OCI-LY7 (cell line): ENCODE results near the gene MED27. TPM values are rescaled to one million over a fixed set of nuclear protein-coding genes. Genes with fewer than 3 reads are reported as not detected.

Experiments used
- BruUV-seq: library from RNA; stranded (reverse); fragments of 400-500 nt; replicated peaks from 2 replicates; lab custom pipeline; 2021; lab: Mats Ljungman, UMichigan
- CTCF ChIA-PET: fragments of 300-600 bp; sonication (Branson Sonifier 250); formaldehyde crosslinking; loops from one replicate; lab custom pipeline; 2022; ENCODE audit warnings: antibody characterized with exemption; ENCODE audit not compliant: unreplicated experiment; lab: Charles Lee
- POLR2A ChIA-PET: fragments of 300-600 bp; sonication (Branson Sonifier 250); formaldehyde crosslinking; loops from one replicate; lab custom pipeline; 2022; ENCODE audit warnings: antibody characterized with exemption; lab: Charles Lee
- DNase-seq: peaks from one replicate; pipeline ENCODE4 v3.0.0-alpha.2; 2015; ENCODE audit warnings: low spot score
- H2AFZ ChIP-seq: fragments of 200-600 bp; sonication (generic), shearing (Covaris generic); 2 replicates; pipeline ENCODE4 v1.6.1; 2014; ENCODE audit warnings: mild to moderate bottlenecking, antibody characterized with exemption, low read length, moderate library complexity
- H3K27ac ChIP-seq: fragments of 200-600 bp; sonication (generic); 2 replicates; pipeline ENCODE4 v1.5.1; 2014; ENCODE audit warnings: mixed run types, low read depth, mild to moderate bottlenecking, moderate library complexity, low read length, inconsistent platforms; ENCODE audit not compliant: poor library complexity, severe bottlenecking
- H3K36me3 ChIP-seq: fragments of 200-600 bp; sonication (generic); 2 replicates; pipeline ENCODE4 v1.6.1; 2014; ENCODE audit warnings: mild to moderate bottlenecking, antibody characterized with exemption, low read length, moderate library complexity, mixed read lengths; ENCODE audit not compliant: insufficient read depth
- H3K4me1 ChIP-seq: fragments of 200-600 bp; sonication (generic); 2 replicates; pipeline ENCODE4 v1.5.1; 2014; ENCODE audit warnings: mild to moderate bottlenecking, low read length; ENCODE audit not compliant: insufficient read depth, poor library complexity, severe bottlenecking
- H3K4me2 ChIP-seq: fragments of 200-600 bp; sonication (generic); 2 replicates; pipeline ENCODE4 v1.6.1; 2014; ENCODE audit warnings: mild to moderate bottlenecking, low read length
- H3K4me3 ChIP-seq: fragments of 200-600 bp; sonication (generic); 2 replicates; pipeline ENCODE4 v1.5.1; 2014; ENCODE audit warnings: mild to moderate bottlenecking, low read depth, low read length; ENCODE audit not compliant: poor library complexity, severe bottlenecking
- H3K79me2 ChIP-seq: fragments of 200-600 bp; sonication (generic); 2 replicates; pipeline ENCODE4 v1.6.1; 2016; ENCODE audit warnings: low read depth, mild to moderate bottlenecking, low read length, moderate library complexity, mixed read lengths; ENCODE audit not compliant: insufficient read depth
- H3K9me2 ChIP-seq: fragments of 200-600 bp; sonication (generic); 2 replicates; pipeline ENCODE4 v1.6.1; 2016; ENCODE audit warnings: mild to moderate bottlenecking, low read length, mixed read lengths; ENCODE audit not compliant: insufficient read depth
- H3K9me3 ChIP-seq: fragments of 200-600 bp; sonication (generic); 2 replicates; pipeline ENCODE4 v1.6.1; 2014; ENCODE audit warnings: mild to moderate bottlenecking, mixed run types, low read length, mixed read lengths
- H4K20me1 ChIP-seq: fragments of 200-600 bp; sonication (generic); 2 replicates; pipeline ENCODE4 v1.6.1; 2014; ENCODE audit warnings: mild to moderate bottlenecking, antibody characterized with exemption, low read length, moderate library complexity, mixed read lengths; ENCODE audit not compliant: insufficient read depth
- EZH2phosphoT487 ChIP-seq: fragments of 200-600 bp; sonication (generic); IDR thresholded peaks from 2 replicates; pipeline ENCODE4 v1.6.1; 2018; ENCODE audit warnings: low read depth, borderline replicate concordance, mild to moderate bottlenecking, mixed run types, antibody characterized with exemption, low read length, moderate library complexity, mixed read lengths
- intact Hi-C: fragments of 100-400 bp; cut with micrococcal nuclease; formaldehyde crosslinking; loops from one replicate; pipeline ENCODE4 v1.10.0; 2022; ENCODE audit not compliant: unreplicated experiment
- total RNA-seq, 2 experiments: library from RNA; depleted of rRNA in 1 of 2; stranded (reverse); fragments of >200 nt in 1 of 2; shearing (Covaris generic) in 1 of 2; gene quantifications; 2 replicates each; pipeline ENCODE4 v1.2.3, GENCODE V29; 2014 to 2022
- TF ChIP-seq, protein P1 (sequence below): fragments of 200-600 bp; sonication (generic); conservative IDR thresholded peaks from 2 replicates; pipeline ENCODE4 v1.5.1; 2014; ENCODE audit warnings: mild to moderate bottlenecking, antibody characterized with exemption, low read length, moderate library complexity, mixed read lengths

MED27 gene
- total RNA-seq, 2 experiments from 2014 or later: 23.1 to 32.6 TPM

- intact Hi-C loops: no loop called here
- BruUV-seq: no TSS peak
These were observed 255.5 kb downstream of the MED27 start for GRCh38 chr9:131824155-131824594.

GRCh38 chr9:131823701-131824146 is 255.9 kb downstream of the MED27 start:
- H3K9me3 ChIP-seq: no peaks in the 10 kb centered on the region
- no peak overlapping the region for H3K27ac ChIP-seq
- TF ChIP-seq, protein P1, sequence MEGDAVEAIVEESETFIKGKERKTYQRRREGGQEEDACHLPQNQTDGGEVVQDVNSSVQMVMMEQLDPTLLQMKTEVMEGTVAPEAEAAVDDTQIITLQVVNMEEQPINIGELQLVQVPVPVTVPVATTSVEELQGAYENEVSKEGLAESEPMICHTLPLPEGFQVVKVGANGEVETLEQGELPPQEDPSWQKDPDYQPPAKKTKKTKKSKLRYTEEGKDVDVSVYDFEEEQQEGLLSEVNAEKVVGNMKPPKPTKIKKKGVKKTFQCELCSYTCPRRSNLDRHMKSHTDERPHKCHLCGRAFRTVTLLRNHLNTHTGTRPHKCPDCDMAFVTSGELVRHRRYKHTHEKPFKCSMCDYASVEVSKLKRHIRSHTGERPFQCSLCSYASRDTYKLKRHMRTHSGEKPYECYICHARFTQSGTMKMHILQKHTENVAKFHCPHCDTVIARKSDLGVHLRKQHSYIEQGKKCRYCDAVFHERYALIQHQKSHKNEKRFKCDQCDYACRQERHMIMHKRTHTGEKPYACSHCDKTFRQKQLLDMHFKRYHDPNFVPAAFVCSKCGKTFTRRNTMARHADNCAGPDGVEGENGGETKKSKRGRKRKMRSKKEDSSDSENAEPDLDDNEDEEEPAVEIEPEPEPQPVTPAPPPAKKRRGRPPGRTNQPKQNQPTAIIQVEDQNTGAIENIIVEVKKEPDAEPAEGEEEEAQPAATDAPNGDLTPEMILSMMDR: no peak
- no peak for TF ChIP-seq EZH2phosphoT487
- H3K79me2 ChIP-seq: no peaks in the 10 kb centered on the region
- no peaks in the 10 kb centered on the region for H3K4me1 ChIP-seq
- no peaks in the 10 kb centered on the region for H3K9me2 ChIP-seq
- ChIA-PET POLR2A (no interaction called here), CTCF (no interaction called here)
- DNase-seq: no peak
- intact Hi-C loops: no loop called here
- H3K4me3 ChIP-seq: no peak overlapping the region
- no peak overlapping the region for H3K4me2 ChIP-seq
- no TSS peak for BruUV-seq
- no peak overlapping the region for H2AFZ ChIP-seq
- H4K20me1 ChIP-seq: no peaks in the 10 kb centered on the region
- H3K36me3 ChIP-seq: no peaks in the 10 kb centered on the region

More at GRCh38 chr9:131824155-131824594, 255.5 kb downstream of the MED27 start:
- no peak for DNase-seq
- Histone ChIP-seq H4K20me1 (no peaks in the 10 kb centered on the region), H3K79me2 (no peaks in the 10 kb centered on the region), H3K4me3 (no peak overlapping the region), H3K9me3 (no peaks in the 10 kb centered on the region), H2AFZ (no peak overlapping the region), H3K27ac (no peak overlapping the region), H3K36me3 (no peaks in the 10 kb centered on the region), H3K4me2 (no peak overlapping the region), H3K9me2 (no peaks in the 10 kb centered on the region), H3K4me1 (no peaks in the 10 kb centered on the region)
- POLR2A ChIA-PET: no interaction called here
- CTCF ChIA-PET: no interaction called here
- no peak for TF ChIP-seq EZH2phosphoT487
- TF ChIP-seq, protein P1: no peak

DNA sequence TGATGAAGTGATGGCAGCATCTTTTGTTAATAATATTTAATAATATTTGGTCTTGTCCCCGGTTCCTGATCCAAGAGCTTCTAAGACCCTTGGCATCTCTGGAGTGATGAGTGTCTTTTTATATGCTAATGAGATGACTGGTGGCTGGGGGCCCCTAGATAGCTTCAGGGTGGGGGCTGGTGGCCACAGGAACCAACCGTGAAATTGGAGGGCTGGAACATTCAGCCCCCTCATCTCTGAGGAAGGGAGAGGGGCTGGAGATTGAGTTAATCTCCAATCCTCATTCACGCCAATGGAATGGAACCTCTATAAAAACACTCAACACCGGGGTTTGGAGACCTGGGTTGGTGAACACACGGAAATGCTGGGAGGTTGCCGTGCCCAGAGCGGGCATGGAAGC is 261.6 kb downstream of the MED27 start:
- ChIA-PET POLR2A (interaction anchor here (0.6 kb wide), 1 partner anchor 405 kb away, joined by 4 read pairs; no protein-coding TSS in a partner anchor), CTCF (interaction anchor here (1.3 kb wide), 1 partner anchor 9 kb away, joined by 3 read pairs; no protein-coding TSS in a partner anchor)
- H4K20me1 ChIP-seq: no peaks in the 10 kb centered on the region
- H2AFZ ChIP-seq: no peak overlapping the region
- no peaks in the 10 kb centered on the region for H3K36me3 ChIP-seq
- H3K9me2 ChIP-seq: no peaks in the 10 kb centered on the region
- H3K4me1 ChIP-seq: no peaks in the 10 kb centered on the region
- DNase-seq: no peak
- no peak overlapping the region for H3K4me2 ChIP-seq
- H3K9me3 ChIP-seq: no peaks in the 10 kb centered on the region
- H3K79me2 ChIP-seq: no peaks in the 10 kb centered on the region
- intact Hi-C loops: no loop called here
- no peak overlapping the region for H3K4me3 ChIP-seq
- TF ChIP-seq, protein P1: no peak
- TF ChIP-seq EZH2phosphoT487: no peak
- no peak overlapping the region for H3K27ac ChIP-seq
- no TSS peak for BruUV-seq
